Caco-2 (cell line): ENCODE results near the gene HOXD8. TPM values are rescaled to one million over a fixed set of nuclear protein-coding genes. Genes with fewer than 3 reads are reported as not detected.

Source experiments
- BruUV-seq: library from RNA; stranded (reverse); fragments of 400-500 nt; replicated peaks from 2 replicates; lab custom pipeline; 2021; lab: Mats Ljungman, UMichigan
- CTCF ChIA-PET: fragments of 300-600 bp; sonication (Branson Sonifier 250); formaldehyde crosslinking; loops from one replicate; lab custom pipeline; 2022; ENCODE audit warnings: antibody characterized with exemption; lab: Charles Lee
- POLR2A ChIA-PET: fragments of 300-600 bp; sonication (Branson Sonifier 250); formaldehyde crosslinking; loops from one replicate; lab custom pipeline; 2022; ENCODE audit warnings: antibody characterized with exemption; lab: Charles Lee
- DNase-seq, 2 experiments: peaks; one replicate each; pipeline versions ENCODE4 v3.0.0 to v3.0.0-alpha.2; 2020 to 2022
- H3K27me3 ChIP-seq: replicated peaks from 2 replicates; pipeline ENCODE4 v1.6.0; 2011; ENCODE audit warnings: low read length; ENCODE audit not compliant: control insufficient read depth, insufficient read depth
- H3K36me3 ChIP-seq: 2 replicates; pipeline ENCODE4 v1.5.1; 2011; ENCODE audit warnings: low read length; ENCODE audit not compliant: control insufficient read depth, insufficient read depth
- H3K4me1 ChIP-seq: fragments of 250-450 bp; sonication (Bioruptor Pico); 2 replicates; pipeline ENCODE4 v1.5.1; 2020; ENCODE audit warnings: mild to moderate bottlenecking
- H3K4me3 ChIP-seq: 2 replicates; pipeline ENCODE4 v1.5.1; 2011; ENCODE audit warnings: low read depth, mild to moderate bottlenecking, control low read depth, low read length
- H3K9me3 ChIP-seq: fragments of 250-450 bp; sonication (Bioruptor Pico); 2 replicates; pipeline ENCODE4 v1.5.1; 2020; ENCODE audit warnings: mild to moderate bottlenecking, moderate library complexity
- H3K27ac Mint-ChIP-seq: one replicate; pipeline ENCODE4 v1.8.0; 2022; ENCODE audit warnings: mixed read lengths; ENCODE audit not compliant: unreplicated experiment
- H3K27me3 Mint-ChIP-seq: one replicate; pipeline ENCODE4 v1.8.0; 2022; ENCODE audit warnings: mixed read lengths; ENCODE audit not compliant: insufficient read depth, unreplicated experiment
- H3K36me3 Mint-ChIP-seq: one replicate; pipeline ENCODE4 v1.8.0; 2022; ENCODE audit warnings: mild to moderate bottlenecking, mixed read lengths; ENCODE audit not compliant: insufficient read depth, unreplicated experiment
- H3K4me1 Mint-ChIP-seq: one replicate; pipeline ENCODE4 v1.8.0; 2022; ENCODE audit warnings: low read depth, mixed read lengths; ENCODE audit not compliant: unreplicated experiment
- H3K4me3 Mint-ChIP-seq: one replicate; pipeline ENCODE4 v1.8.0; 2022; ENCODE audit warnings: mild to moderate bottlenecking, moderate library complexity, mixed read lengths; ENCODE audit not compliant: unreplicated experiment
- H3K9me3 Mint-ChIP-seq: one replicate; pipeline ENCODE4 v1.8.0; 2022; ENCODE audit warnings: mixed read lengths; ENCODE audit not compliant: unreplicated experiment
- CTCF ChIP-seq, 2 experiments: fragments of 200-600 bp in 1 of 2; IDR thresholded peaks; 1 replicate in 1 of 2; 2 replicates in 1 of 2; pipeline versions ENCODE4 v1.5.1 to v1.8.0; 2011 to 2022; ENCODE audit warnings: antibody characterized with exemption in 1 of 2, control low read depth in 1 of 2, inconsistent platforms in 1 of 2, low read depth in 1 of 2, low read length in 1 of 2, mild to moderate bottlenecking in 1 of 2, moderate library complexity in 1 of 2; ENCODE audit not compliant: insufficient read depth in 1 of 2, severe bottlenecking in 1 of 2, unreplicated experiment in 1 of 2
- intact Hi-C: fragments of 100-400 bp; cut with micrococcal nuclease; formaldehyde crosslinking; loops from one replicate; pipeline ENCODE4 v1.10.0; 2022; ENCODE audit not compliant: unreplicated experiment
- total RNA-seq: library from RNA; stranded (reverse); gene quantifications from 2 replicates; pipeline ENCODE4 v1.2.3, GENCODE V29; 2022

HOXD8 gene
- total RNA-seq, 1 experiment from 2014 or later: not detected

- no peak overlapping the region for H3K27ac Mint-ChIP-seq
- H3K36me3 Mint-ChIP-seq: peaks cover 5% of the 10 kb centered on the region
- CTCF ChIA-PET: interaction anchor here (0.8 to 1.2 kb wide), 2 partner anchors 396 to 776 kb away, joined by 3 to 6 read pairs; no protein-coding TSS in a partner anchor
- H3K27me3 Mint-ChIP-seq: peaks cover 55% of the 10 kb centered on the region
- Histone ChIP-seq H3K27me3 (peaks cover 16% of the 10 kb centered on the region), H3K4me3 (no peak overlapping the region), H3K36me3 (no peaks in the 10 kb centered on the region), H3K9me3 (peaks cover 8% of the 10 kb centered on the region), H3K4me1 (peaks cover 15% of the 10 kb centered on the region; the same call in 1 of the 2 replicates)
- peak overlapping the region; percentile 64 for H3K4me3 Mint-ChIP-seq
- H3K4me1 Mint-ChIP-seq: peaks cover 12% of the 10 kb centered on the region
- POLR2A ChIA-PET: no interaction called here
- peak; percentile 42 to 50 for TF ChIP-seq CTCF (IDR thresholded peaks at IDR 0.05; ENCODE audit: insufficient read depth in 1 of 2, low read depth in 1 of 2, low read length in 1 of 2, severe bottlenecking in 1 of 2, unreplicated experiment in 1 of 2)
- no TSS peak for BruUV-seq
- DNase-seq: peak in 1 of 2 experiments; percentile 52
- no peaks in the 10 kb centered on the region for H3K9me3 Mint-ChIP-seq
- intact Hi-C loops: loop anchor here (2.0 to 10.0 kb wide), 3 partner anchors 121 to 671 kb away; no protein-coding TSS in a partner anchor
Observed at GRCh38 chr2:176085861-176086771, 43.4 kb upstream of the HOXD8 start.

- Histone ChIP-seq H3K4me1 (peaks cover 15% of the 10 kb centered on the region; the same call in 1 of the 2 replicates), H3K36me3 (no peaks in the 10 kb centered on the region), H3K4me3 (peak overlapping the region; percentile 43), H3K27me3 (peaks cover 18% of the 10 kb centered on the region), H3K9me3 (no peaks in the 10 kb centered on the region)
- H3K9me3 Mint-ChIP-seq: no peaks in the 10 kb centered on the region
- H3K27me3 Mint-ChIP-seq: peaks cover 58% of the 10 kb centered on the region
- POLR2A ChIA-PET: no interaction called here
- peak overlapping the region; percentile 71 for H3K4me3 Mint-ChIP-seq
- H3K36me3 Mint-ChIP-seq: peaks cover 5% of the 10 kb centered on the region
- peaks cover 12% of the 10 kb centered on the region for H3K4me1 Mint-ChIP-seq
- CTCF ChIA-PET: interaction anchor here (1.3 kb wide), 1 partner anchor 10 kb away, joined by 4 read pairs; no protein-coding TSS in a partner anchor
- intact Hi-C loops: loop anchor here (1.0 to 10.0 kb wide), 4 partner anchors 203 to 721 kb away; no protein-coding TSS in a partner anchor
- no peak for DNase-seq
- no TSS peak for BruUV-seq
- no peak for TF ChIP-seq CTCF (IDR thresholded peaks at IDR 0.05; ENCODE audit: insufficient read depth in 1 of 2, low read depth in 1 of 2, low read length in 1 of 2, severe bottlenecking in 1 of 2, unreplicated experiment in 1 of 2)
- no peak overlapping the region for H3K27ac Mint-ChIP-seq
Observed at GRCh38 chr2:176087330-176088047, 42.0 kb upstream of the HOXD8 start.
